Sigmoid colon (tissue), 7 donors: ENCODE measurements around the gene SMIM35. TPM values are rescaled to one million over a fixed set of nuclear protein-coding genes. Genes with fewer than 3 reads are reported as not detected.

Experiments
- DNase-seq: peaks from one replicate; pipeline ENCODE4 v3.0.0-alpha.2; 2019
- H3K27ac ChIP-seq, 4 donors: fragments of 200-600 bp; sonication (generic); one replicate each; pipeline ENCODE4 v1.5.1; 2016 to 2019; ENCODE audit warnings: mild to moderate bottlenecking in 1 of 4
- H3K27me3 ChIP-seq, 3 donors: fragments of 200-600 bp; sonication (generic); one replicate each; pipeline ENCODE4 v1.5.1; 2019; ENCODE audit warnings: mild to moderate bottlenecking in 1 of 3
- H3K36me3 ChIP-seq, 4 donors: fragments of 200-600 bp; sonication (generic); one replicate each; pipeline ENCODE4 v1.5.1; 2016 to 2019
- H3K4me1 ChIP-seq, 4 donors: fragments of 200-600 bp; sonication (generic); one replicate each; pipeline ENCODE4 v1.5.1; 2017 to 2019
- H3K4me3 ChIP-seq, 4 donors: fragments of 200-600 bp; sonication (generic); one replicate each; pipeline ENCODE4 v1.5.1; 2017 to 2019; ENCODE audit warnings: mild to moderate bottlenecking in 2 of 4, moderate library complexity in 1 of 4
- H3K9me3 ChIP-seq, 4 donors: fragments of 200-600 bp in 3 of 4; sonication (generic) in 3 of 4; one replicate each; pipeline versions ENCODE4 v1.5.1 to v1.6.1; 2013 to 2019
- CTCF ChIP-seq, 4 experiments: fragments of 450-650 bp in 3 of 4; fragments of 200-600 bp in 1 of 4; IDR thresholded peaks; one replicate each; pipeline ENCODE4 v1.5.1; 2016 to 2019; ENCODE audit warnings: antibody characterized with exemption in 4 of 4, mild to moderate bottlenecking in 3 of 4, moderate library complexity in 2 of 4
- EP300 ChIP-seq, 4 donors: sonication (generic); formaldehyde crosslinking; IDR thresholded peaks; one replicate each; pipeline ENCODE4 v1.6.1; 2017; ENCODE audit warnings: antibody characterized with exemption in 4 of 4
- POLR2A ChIP-seq, 2 donors: fragments of 450-650 bp; IDR thresholded peaks; one replicate each; pipeline ENCODE4 v1.6.1; 2016; ENCODE audit warnings: antibody characterized with exemption in 2 of 2, mild to moderate bottlenecking in 2 of 2, moderate library complexity in 2 of 2
- POLR2AphosphoS5 ChIP-seq, 4 donors: sonication (generic); formaldehyde crosslinking; IDR thresholded peaks; one replicate each; pipeline ENCODE4 v1.6.1; 2017; ENCODE audit warnings: antibody characterized with exemption in 4 of 4
- WGBS, 2 donors: extraction: QIAGEN DNeasy Blood & Tissue Kit; methylation state at CpG; one replicate each; pipeline ENCODE4 v1.1.7; 2013; 5-methylcytosine and 5-hydroxymethylcytosine counted together
- intact Hi-C: fragments of 100-400 bp; cut with DNase I; formaldehyde crosslinking; loops from one replicate; pipeline ENCODE4 v1.15.1; 2023
- polyA plus RNA-seq, 3 donors: library from polyadenylated mRNA; stranded (reverse); fragments of 200-250 nt; gene quantifications; one replicate each; pipeline ENCODE4 v1.2.3, GENCODE V29; 2013
- total RNA-seq, 4 donors: library from RNA; depleted of rRNA; stranded (reverse); fragments of >200 nt; gene quantifications; one replicate each; pipeline ENCODE4 v1.1.0, GENCODE V29; 2016
- donor health status: healthy with polysubstance abuse.
- donor health status: Bipolar disorder and iron deficiency.
- donor health status: healthy.

The SMIM35 gene
- total and polyA plus RNA-seq, 7 donors = 0.28 TPM; not detected in 6

DNA sequence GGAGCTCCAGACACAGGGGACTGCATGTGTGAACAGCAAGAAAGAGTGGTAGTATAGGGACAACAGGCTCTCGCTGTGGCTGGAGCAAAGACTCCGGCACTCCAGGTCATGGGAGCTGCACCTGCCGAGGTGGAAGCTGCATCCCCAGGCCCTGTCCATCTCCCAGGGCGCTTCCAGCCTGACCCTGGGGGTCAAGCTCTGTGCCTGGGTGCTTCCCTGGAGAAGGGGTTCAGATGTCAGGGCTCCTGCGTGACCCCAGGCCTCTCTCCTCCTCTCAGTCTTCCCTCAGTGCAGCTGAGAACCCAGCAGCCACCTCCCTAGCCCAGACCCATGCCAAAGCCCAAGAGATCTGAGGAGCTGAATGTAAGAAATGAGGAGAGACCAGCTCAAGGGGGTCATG is 6.5 kb downstream of the SMIM35 start:
- WGBS, 2 donors = 87 to 88% methylated on average over 5 of the region's 5 CpGs
- Histone ChIP-seq H3K27me3 (no peaks in the 10 kb centered on the region), H3K4me1 (peaks cover 0 to 15% (median 12%) of the 10 kb centered on the region in 4 donors), H3K27ac (no peak overlapping the region), H3K36me3 (no peaks in the 10 kb centered on the region), H3K9me3 (no peaks in the 10 kb centered on the region), H3K4me3 (no peak overlapping the region)
- intact Hi-C loops = loop anchor here (10.0 kb wide), 1 partner anchor 605 kb away; no protein-coding TSS in a partner anchor
- DNase-seq = no peak
- TF ChIP-seq EP300 (IDR thresholded peaks at IDR 0.05) (no peak), POLR2A (IDR thresholded peaks at IDR 0.05) (no peak), POLR2AphosphoS5 (IDR thresholded peaks at IDR 0.05) (no peak), CTCF (IDR thresholded peaks at IDR 0.05) (no peak)

DNA sequence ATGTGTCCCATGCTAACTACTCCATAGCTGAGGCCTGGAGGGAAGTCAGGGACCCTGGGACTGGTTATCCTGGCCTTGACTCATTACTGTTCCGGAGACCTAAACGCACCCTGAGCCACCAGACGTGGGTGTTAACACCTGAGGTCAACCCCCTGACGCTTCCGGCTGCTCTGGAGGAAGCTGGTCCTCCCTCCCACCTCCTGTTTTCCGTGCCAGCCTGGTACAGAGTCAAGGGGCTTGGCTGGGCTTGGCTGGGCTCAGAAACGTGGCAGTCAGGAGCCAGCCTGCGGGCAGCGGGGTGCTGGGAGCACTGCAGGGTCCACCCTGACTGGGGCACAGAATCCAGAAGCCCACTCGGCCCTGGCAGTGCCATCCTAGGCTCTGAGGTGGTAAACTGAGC is 7.3 kb downstream of the SMIM35 start:
- 17 to 66% methylated on average over 10 of the region's 10 CpGs for WGBS, 2 donors
- intact Hi-C loops = no loop called here
- H3K4me3 ChIP-seq = no peak overlapping the region
- no peaks in the 10 kb centered on the region for H3K9me3 ChIP-seq
- H3K4me1 ChIP-seq = peaks cover 0 to 11% (median 11%) of the 10 kb centered on the region in 4 donors
- DNase-seq = no peak
- H3K36me3 ChIP-seq = no peaks in the 10 kb centered on the region
- H3K27me3 ChIP-seq = no peaks in the 10 kb centered on the region
- TF ChIP-seq EP300 (IDR thresholded peaks at IDR 0.05) (no peak), CTCF (IDR thresholded peaks at IDR 0.05) (no peak), POLR2A (IDR thresholded peaks at IDR 0.05) (no peak), POLR2AphosphoS5 (IDR thresholded peaks at IDR 0.05) (no peak)
- H3K27ac ChIP-seq = no peak overlapping the region

DNA sequence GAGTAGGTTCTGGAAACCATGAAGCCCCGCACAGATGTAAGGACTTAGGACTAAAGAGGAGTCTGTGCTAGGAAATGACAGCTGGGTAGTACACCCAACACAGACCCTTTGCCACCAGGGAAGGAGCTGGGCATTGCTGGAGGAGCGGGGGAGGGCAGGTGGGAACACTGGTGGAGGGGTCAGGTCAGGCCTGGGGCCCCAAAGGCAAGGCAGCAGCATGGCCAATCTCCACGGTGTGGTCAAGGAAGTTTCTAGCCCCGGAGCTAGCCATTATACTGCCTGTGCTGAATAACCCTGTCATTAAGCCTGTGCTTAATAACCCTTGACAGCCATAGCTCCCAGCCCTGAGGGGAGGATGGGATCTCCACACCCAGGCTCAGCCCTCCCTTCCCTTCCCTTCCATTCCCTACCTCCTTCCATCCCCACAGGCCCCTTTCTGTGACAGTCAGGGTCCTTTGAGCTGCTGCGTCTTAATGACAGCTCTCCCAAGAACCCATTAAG is 7.8 kb downstream of the SMIM35 start:
- peaks cover 0 to 6% (median 5%) of the 10 kb centered on the region in 4 donors for H3K4me1 ChIP-seq
- no peaks in the 10 kb centered on the region for H3K9me3 ChIP-seq
- H3K36me3 ChIP-seq = no peaks in the 10 kb centered on the region
- no peak overlapping the region for H3K27ac ChIP-seq
- H3K4me3 ChIP-seq = no peak overlapping the region
- no peaks in the 10 kb centered on the region for H3K27me3 ChIP-seq
- TF ChIP-seq CTCF (IDR thresholded peaks at IDR 0.05) = no peak
- intact Hi-C loops = no loop called here
- WGBS, 2 donors = 18 to 65% methylated on average over 5 of the region's 5 CpGs
- DNase-seq = no peak

DNA sequence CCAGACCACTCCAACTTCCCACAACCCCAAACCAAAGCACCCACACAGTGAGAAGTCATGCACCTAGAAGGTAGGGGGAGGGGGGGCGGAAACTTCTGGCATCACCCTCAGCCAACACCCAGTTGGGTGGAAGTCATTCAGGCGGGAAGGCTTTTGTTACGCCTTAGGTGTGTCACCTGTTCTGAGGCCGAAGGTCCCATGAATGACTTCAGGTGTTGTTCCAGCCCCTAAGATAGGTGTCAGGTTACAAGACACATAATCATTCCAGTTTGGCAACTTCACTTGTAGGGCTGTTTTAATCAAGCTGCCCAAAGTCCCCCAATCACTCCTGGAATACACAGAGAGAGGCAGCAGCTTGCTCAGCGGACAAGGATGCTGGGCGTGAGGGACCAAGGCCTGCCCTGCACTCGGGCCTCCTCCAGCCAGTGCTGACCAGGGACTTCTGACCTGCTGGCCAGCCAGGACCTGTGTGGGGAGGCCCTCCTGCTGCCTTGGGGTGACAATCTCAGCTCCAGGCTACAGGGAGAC is 9.9 kb downstream of the SMIM35 start, which contains the start of gene TMPRSS4:
TSS of gene TMPRSS4 (plus strand) at position 325 of the 528 bp plus-strand sequence. CDS start 225 bp downstream, outside the sequence.
- no peak for DNase-seq
- TF ChIP-seq POLR2AphosphoS5 (IDR thresholded peaks at IDR 0.05) (peak in 1 of 4 donors; percentile 62), POLR2A (IDR thresholded peaks at IDR 0.05) (peak in 1 of 2 donors; percentile 88), CTCF (IDR thresholded peaks at IDR 0.05) (no peak)
- intact Hi-C loops = no loop called here
- no peaks in the 10 kb centered on the region for H3K9me3 ChIP-seq
- H3K4me3 ChIP-seq = no peak within 1 kb of the TSS
- 20 to 69% methylated on average over 7 of the region's 7 CpGs for WGBS, 2 donors
- peak within 1 kb of the TSS in 1 of 4 donors; percentile 12 for H3K27ac ChIP-seq
- no peaks in the 10 kb centered on the region for H3K36me3 ChIP-seq
- H3K4me1 ChIP-seq = no peaks in the 10 kb centered on the region
- no peaks in the 10 kb centered on the region for H3K27me3 ChIP-seq

DNA sequence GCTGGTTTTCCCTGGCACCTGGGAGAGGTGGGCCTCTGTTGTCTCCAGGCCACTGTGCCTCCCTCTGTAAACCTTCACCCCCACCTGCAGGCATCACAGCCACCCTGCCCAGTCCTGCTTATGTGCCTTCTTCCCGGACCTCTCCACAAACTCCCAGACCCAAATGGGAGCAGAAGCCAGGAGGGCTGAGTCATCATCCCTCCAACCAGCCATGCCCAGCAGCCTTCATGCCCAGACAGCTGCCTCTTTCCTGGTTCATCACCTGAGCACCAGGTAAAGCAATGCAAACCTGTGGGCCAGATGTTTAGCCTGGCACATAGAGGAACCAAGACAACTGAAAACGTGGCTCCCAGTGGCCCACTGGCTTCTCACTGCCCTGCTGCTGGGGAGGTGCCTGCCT is 12.0 kb downstream of the SMIM35 start:
- Histone ChIP-seq H3K9me3 (no peaks in the 10 kb centered on the region), H3K4me1 (no peaks in the 10 kb centered on the region), H3K27ac (no peak overlapping the region), H3K4me3 (no peak overlapping the region), H3K27me3 (no peaks in the 10 kb centered on the region), H3K36me3 (no peaks in the 10 kb centered on the region)
- intact Hi-C loops = no loop called here
- DNase-seq = no peak
- WGBS, 2 donors = 11 to 55% methylated on average over 2 of the region's 2 CpGs
- TF ChIP-seq POLR2A (IDR thresholded peaks at IDR 0.05) (no peak), EP300 (IDR thresholded peaks at IDR 0.05) (no peak), CTCF (IDR thresholded peaks at IDR 0.05) (no peak), POLR2AphosphoS5 (IDR thresholded peaks at IDR 0.05) (no peak)
